ENCODE measurements around the gene NOM1.
"Not testable (repeated sequence)": the region's sequence is repeated elsewhere in the genome, so short reads cannot be mapped to it uniquely, and the experiment has no call there.

NOM1 gene

GRCh38 chr7:156940421-156941122 is 8.9 kb upstream of the NOM1 start:
- DNase-seq: no peak

GRCh38 chr7:156941393-156942182 is 7.9 kb upstream of the NOM1 start:
- no peak for DNase-seq

- no peak for DNase-seq
These were observed 6.8 kb upstream of the NOM1 start for GRCh38 chr7:156942708-156943090.

- no peak for DNase-seq
These were observed 6.1 kb upstream of the NOM1 start for GRCh38 chr7:156943091-156944041.

GRCh38 chr7:156944876-156945275 is 4.6 kb upstream of the NOM1 start:
- DNase-seq: no peak

- no peak for DNase-seq
These were observed 2.2 kb upstream of the NOM1 start for GRCh38 chr7:156947120-156947843.

- no peak for DNase-seq
These were observed 1.2 kb upstream of the NOM1 start for GRCh38 chr7:156948361-156948760.

GRCh38 chr7:156950381-156950858 is 908 bp downstream of the NOM1 start:
- peak; percentile 29 for DNase-seq

- not testable (repeated sequence) for DNase-seq
These were observed 3.7 kb downstream of the NOM1 start for GRCh38 chr7:156953215-156953614.

GRCh38 chr7:156954941-156955340 is 5.4 kb downstream of the NOM1 start:
- DNase-seq: no peak

- no peak for DNase-seq
These were observed 7.2 kb downstream of the NOM1 start for GRCh38 chr7:156956727-156957126.

GRCh38 chr7:156962145-156962544 is 12.6 kb downstream of the NOM1 start:
- DNase-seq: no peak

GRCh38 chr7:156962897-156963296 is 13.4 kb downstream of the NOM1 start:
- no peak for DNase-seq

GRCh38 chr7:156963472-156963871 is 14.0 kb downstream of the NOM1 start:
- no peak for DNase-seq

GRCh38 chr7:156964971-156965370 is 15.5 kb downstream of the NOM1 start:
- no peak for DNase-seq

- no peak for DNase-seq
These were observed 16.9 kb downstream of the NOM1 start for GRCh38 chr7:156966387-156966786.

- no peak for DNase-seq
These were observed 18.7 kb downstream of the NOM1 start for GRCh38 chr7:156968183-156968582.

- DNase-seq: peak; percentile 21
These were observed 20.5 kb downstream of the NOM1 start for GRCh38 chr7:156969972-156970420.

GRCh38 chr7:156975620-156976019 is 26.1 kb downstream of the NOM1 start:
- no peak for DNase-seq

- no peak for DNase-seq
These were observed 29.6 kb downstream of the NOM1 start for GRCh38 chr7:156979007-156979606.

- no peak for DNase-seq
These were observed 30.2 kb downstream of the NOM1 start for GRCh38 chr7:156979711-156980110.
